Hepatocyte (in vitro differentiated cells): Measurements from ENCODE around the gene ASB2.

Experiments
- EZH2 ChIP-seq: fragments of 200-600 bp; sonication (generic); IDR thresholded peaks from 2 replicates; pipeline ENCODE4 v1.6.1; 2016; ENCODE audit warnings: antibody characterized with exemption, mild to moderate bottlenecking, borderline replicate concordance
- EZH2phosphoT487 ChIP-seq: fragments of 200-600 bp; sonication (generic); IDR thresholded peaks from one replicate; pipeline ENCODE4 v1.6.1; 2018; ENCODE audit warnings: antibody characterized with exemption, mild to moderate bottlenecking, low read depth, moderate library complexity; ENCODE audit not compliant: unreplicated experiment, severe bottlenecking
- TF ChIP-seq, protein P1 (sequence below): fragments of 200-600 bp; sonication (generic); IDR thresholded peaks from 2 replicates; pipeline ENCODE4 v1.5.1; 2016; ENCODE audit warnings: antibody characterized with exemption, mild to moderate bottlenecking; ENCODE audit not compliant: poor library complexity

DNA sequence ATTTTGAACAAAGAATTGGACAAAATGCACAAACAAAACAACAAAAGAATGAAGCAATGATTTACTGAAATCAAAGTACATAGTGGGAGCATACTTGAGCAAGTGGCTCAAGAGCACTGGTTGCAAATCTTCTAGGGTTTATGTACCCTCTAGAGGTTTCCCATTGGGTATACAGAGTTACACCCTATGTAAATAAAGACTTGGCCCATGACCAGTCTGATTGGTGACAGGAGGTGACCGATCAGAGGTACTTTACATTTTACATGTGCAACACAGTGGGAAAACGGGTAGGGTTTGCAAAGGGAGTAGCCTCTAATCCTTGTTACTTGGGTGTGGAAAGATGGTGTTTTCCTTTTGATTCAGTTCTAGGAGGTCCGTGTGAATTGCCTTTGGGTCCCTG, 59.9 kb downstream of the ASB2 start:
- TF ChIP-seq, protein P1, sequence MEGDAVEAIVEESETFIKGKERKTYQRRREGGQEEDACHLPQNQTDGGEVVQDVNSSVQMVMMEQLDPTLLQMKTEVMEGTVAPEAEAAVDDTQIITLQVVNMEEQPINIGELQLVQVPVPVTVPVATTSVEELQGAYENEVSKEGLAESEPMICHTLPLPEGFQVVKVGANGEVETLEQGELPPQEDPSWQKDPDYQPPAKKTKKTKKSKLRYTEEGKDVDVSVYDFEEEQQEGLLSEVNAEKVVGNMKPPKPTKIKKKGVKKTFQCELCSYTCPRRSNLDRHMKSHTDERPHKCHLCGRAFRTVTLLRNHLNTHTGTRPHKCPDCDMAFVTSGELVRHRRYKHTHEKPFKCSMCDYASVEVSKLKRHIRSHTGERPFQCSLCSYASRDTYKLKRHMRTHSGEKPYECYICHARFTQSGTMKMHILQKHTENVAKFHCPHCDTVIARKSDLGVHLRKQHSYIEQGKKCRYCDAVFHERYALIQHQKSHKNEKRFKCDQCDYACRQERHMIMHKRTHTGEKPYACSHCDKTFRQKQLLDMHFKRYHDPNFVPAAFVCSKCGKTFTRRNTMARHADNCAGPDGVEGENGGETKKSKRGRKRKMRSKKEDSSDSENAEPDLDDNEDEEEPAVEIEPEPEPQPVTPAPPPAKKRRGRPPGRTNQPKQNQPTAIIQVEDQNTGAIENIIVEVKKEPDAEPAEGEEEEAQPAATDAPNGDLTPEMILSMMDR = no peak
- TF ChIP-seq EZH2 = no peak
- no peak for TF ChIP-seq EZH2phosphoT487
